ENCODE data around the gene MICALL2. TPM values are rescaled to one million over a fixed set of nuclear protein-coding genes. Genes with fewer than 3 reads are reported as not detected.

The MICALL2 gene
- total RNA-seq, 1 donor from 2014 or later, result 127 TPM

DNA sequence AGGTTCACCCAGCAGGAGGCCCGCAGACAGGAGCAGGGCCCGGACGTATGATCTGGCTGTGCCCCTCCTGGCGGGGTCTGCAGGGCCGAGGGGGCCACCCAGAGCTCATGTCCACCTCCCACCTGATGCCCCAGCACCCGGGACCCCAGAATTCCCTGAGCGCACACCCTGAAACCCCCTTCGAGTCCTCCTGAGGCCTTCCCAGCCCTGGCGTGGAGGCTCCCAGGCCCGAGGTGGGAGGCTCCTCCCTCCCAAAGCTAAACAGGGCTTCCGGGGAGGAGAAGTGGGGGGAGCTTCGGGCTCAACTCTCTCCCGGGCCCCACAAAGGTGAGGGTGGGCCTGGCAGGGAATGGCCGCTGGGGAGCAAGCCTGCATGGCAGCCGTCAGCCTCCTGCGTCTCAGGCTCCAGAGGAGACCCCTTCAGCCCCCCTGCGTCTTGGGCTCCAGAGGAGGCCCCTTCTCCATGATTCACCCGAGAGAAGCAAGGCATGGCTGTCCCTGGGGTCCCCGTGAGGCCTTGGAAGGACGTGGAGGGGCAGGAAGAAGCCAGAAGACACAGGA lies 30.2 kb downstream of the MICALL2 start:
- intact Hi-C loops (cut with DNase I), result loop anchor here (2.0 to 10.0 kb wide), 2 partner anchors 46 to 78 kb away; no protein-coding TSS in a partner anchor
- DNase-seq (ENCODE audit: low spot score) (no peak), ATAC-seq (no peak)

GRCh38 chr7:1427064-1427657 lies 32.1 kb downstream of the MICALL2 start:
- ATAC-seq, result no peak
- DNase-seq (ENCODE audit: low spot score), result no peak
- intact Hi-C loops (cut with DNase I), result loop anchor here (10.0 kb wide), 1 partner anchor 48 kb away; no protein-coding TSS in a partner anchor

DNA sequence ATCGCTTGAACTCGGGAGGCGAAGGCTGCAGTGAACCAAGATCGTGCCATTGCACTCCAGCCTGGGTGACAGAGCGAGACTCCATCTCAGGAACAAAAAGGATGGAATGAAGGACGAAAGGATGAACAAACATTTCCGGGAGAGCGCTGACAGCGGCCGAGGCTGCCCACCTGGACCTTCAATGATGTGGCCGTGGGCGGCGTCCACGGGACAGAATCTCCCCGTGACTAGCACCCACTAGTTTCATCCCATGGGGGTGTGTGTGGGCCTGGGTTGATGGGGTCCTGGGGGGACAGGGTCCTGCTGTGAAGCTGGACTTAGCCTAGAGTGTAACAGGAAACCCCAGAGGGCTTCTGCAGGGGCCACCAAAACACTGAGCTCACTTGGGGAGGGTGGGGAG lies 32.8 kb downstream of the MICALL2 start:
- DNase-seq (ENCODE audit: low spot score) (no peak), ATAC-seq (no peak)
- intact Hi-C loops (cut with DNase I), result loop anchor here (10.0 kb wide), 1 partner anchor 48 kb away; no protein-coding TSS in a partner anchor

GRCh38 chr7:1425292-1426136 lies 33.8 kb downstream of the MICALL2 start:
- DNase-seq (ENCODE audit: low spot score) (no peak), ATAC-seq (no peak)
- intact Hi-C loops (cut with DNase I), result loop anchor here (10.0 kb wide), 1 partner anchor 49 kb away; no protein-coding TSS in a partner anchor

DNA sequence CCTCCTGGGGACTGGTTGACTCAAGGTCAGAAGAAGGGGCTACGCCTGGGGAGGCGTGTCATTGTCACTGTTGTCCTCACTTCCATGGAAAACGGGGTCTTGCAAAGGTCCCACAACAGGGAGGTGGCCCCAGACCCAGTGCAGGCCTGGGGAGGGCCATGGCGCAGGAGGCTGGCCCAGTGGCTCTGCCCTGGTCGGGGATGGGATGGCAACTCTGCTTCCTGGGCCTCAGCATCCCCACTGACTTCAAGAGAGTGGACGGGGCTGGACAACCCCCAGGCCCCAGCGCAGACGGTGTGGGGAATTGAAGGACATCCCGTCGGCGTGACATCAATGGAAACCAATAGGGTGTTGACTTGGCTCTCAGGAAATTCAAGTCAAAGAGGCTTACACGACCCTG lies 35.2 kb downstream of the MICALL2 start:
- ATAC-seq (no peak), DNase-seq (ENCODE audit: low spot score) (no peak)
- intact Hi-C loops (cut with DNase I), result loop anchor here (10.0 kb wide), 1 partner anchor 51 kb away; no protein-coding TSS in a partner anchor

DNA sequence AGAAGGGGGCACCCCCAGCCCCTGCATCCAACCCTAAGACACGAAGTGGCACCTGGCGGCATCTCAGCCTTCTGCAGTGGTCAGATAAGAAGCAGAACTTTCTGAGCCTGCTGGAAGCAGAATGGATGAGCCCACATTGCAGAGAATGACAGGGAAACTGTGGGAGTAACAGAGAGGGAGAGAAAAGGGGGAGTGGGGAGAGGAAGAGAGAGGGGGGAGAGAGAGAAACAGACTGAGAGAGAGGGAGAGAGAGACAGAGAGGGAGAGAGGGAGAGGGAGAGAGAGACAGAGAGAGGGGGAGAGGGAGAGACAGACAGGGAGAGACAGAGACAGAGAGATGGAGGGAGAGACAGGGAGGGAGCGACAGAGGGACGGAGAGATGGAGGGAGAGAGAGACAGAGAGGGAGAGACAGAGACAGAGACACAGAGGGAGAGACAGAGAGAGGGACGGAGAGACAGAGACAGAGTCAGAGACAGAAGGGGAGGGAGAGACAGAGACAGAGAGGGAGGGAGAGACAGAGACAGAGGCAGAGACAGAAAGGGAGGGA lies 35.9 kb downstream of the MICALL2 start:
- no peak for DNase-seq (ENCODE audit: low spot score)
- intact Hi-C loops (cut with DNase I), result loop anchor here (10.0 kb wide), 1 partner anchor 51 kb away; no protein-coding TSS in a partner anchor

GRCh38 chr7:1422512-1423263 lies 36.6 kb downstream of the MICALL2 start:
- no peak for DNase-seq (ENCODE audit: low spot score)
- intact Hi-C loops (cut with DNase I), result loop anchor here (10.0 kb wide), 1 partner anchor 52 kb away; no protein-coding TSS in a partner anchor

More for the DNA sequence above, 35.9 kb downstream of the MICALL2 start:
- no peak for ATAC-seq

GRCh38 chr7:1421946-1422345 lies 37.3 kb downstream of the MICALL2 start:
- no peak for ATAC-seq
- DNase-seq (ENCODE audit: low spot score), result no peak
- intact Hi-C loops (cut with DNase I), result loop anchor here (10.0 kb wide), 1 partner anchor 53 kb away; no protein-coding TSS in a partner anchor

More at GRCh38 chr7:1422512-1423263, 36.6 kb downstream of the MICALL2 start:
- no peak for ATAC-seq

- intact Hi-C loops (cut with DNase I), result loop anchor here (10.0 kb wide), 1 partner anchor 54 kb away; no protein-coding TSS in a partner anchor
- DNase-seq (ENCODE audit: low spot score), result no peak
- ATAC-seq, result no peak
These were observed 38.1 kb downstream of the MICALL2 start for GRCh38 chr7:1421020-1421790.

- DNase-seq (ENCODE audit: low spot score) (no peak), ATAC-seq (no peak)
- intact Hi-C loops (cut with DNase I), result loop anchor here (10.0 kb wide), 1 partner anchor 55 kb away; no protein-coding TSS in a partner anchor
These were observed 39.6 kb downstream of the MICALL2 start for GRCh38 chr7:1419688-1420087.

DNA sequence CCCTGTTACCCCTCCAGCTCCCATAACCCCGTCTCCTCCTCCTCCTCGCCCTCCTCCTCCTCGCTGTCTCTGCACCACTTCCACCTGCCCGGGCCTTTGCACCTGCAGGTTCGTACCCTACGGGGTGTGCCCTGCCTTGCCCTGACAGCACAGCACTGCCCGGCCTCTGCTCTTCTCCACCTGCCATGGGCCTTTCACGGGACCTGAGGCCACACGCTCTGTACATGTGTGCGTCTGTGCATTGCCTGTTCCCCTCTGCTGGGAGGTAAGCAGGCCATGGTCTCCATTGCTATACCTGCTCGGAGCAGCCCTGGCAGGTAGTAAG lies 40.0 kb downstream of the MICALL2 start:
- DNase-seq (ENCODE audit: low spot score), result no peak
- intact Hi-C loops (cut with DNase I), result no loop called here
- no peak for ATAC-seq

DNA sequence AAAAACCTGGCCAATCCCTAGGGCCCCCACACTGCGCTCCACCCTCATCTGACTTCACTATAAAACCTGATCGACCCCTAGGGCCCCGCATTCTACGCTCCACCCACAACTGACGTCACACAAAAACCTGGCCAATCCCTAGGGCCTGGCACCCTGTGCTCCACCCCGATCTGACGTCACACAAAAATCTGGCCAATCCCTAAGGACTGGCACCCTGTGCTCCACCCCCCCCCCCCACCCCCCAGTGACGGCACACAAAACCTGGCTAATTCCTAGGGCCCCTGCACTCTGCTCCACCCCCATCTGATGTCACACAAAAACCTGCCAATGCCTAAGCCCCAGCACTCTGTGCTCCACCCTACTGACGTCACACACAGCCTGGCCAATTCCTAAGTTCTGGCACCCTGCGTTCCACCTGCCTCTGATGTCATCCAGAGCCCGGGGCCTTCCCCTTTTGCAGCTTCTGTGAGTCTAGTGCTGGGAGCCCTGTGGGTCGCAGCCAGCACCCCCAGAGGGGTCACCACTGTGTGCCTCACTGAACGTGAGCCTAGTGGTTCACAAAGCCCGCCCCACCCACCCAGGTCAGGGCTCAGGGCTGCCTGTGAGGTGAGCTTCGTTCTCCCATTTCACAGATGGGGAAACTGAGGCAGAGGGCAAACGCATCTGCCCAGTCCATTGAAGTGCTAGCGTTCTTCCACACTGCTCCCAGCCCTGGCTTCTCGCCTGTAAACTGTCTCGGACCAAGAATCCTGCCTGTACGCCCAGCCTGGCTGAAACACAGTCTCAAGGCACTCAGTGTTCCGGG lies 40.6 kb downstream of the MICALL2 start:
- intact Hi-C loops (cut with DNase I), result no loop called here
- no peak for ATAC-seq
- no peak for DNase-seq (ENCODE audit: low spot score)

DNA sequence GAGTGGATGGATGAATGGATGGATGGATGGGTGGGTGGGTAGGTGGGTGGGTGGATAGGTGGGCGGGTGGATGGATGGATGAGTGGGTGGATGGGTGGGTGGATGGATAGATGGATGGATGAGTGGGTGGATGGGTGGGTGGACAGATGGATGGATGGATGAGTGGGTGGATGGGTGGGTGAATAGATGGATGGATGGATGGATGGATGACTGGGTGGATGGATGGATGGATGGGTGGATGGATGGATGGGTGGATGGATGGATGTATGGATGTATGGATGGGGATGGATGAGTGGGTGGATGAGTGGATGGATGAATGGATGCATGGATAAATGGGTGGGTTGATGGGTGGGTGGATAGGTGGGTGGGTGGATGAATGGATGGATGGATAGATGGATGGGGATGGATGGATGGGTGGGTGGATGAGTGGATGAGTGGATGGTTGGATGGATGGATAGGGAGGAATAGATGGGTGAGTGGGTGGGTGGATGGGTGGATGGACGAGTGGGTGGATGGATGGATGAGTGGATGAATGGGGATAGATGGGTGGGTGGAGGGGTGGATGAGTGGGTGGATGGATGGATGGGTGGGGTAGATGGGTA lies 43.8 kb downstream of the MICALL2 start:
- intact Hi-C loops (cut with DNase I), result no loop called here
- no peak for DNase-seq (ENCODE audit: low spot score)
- ATAC-seq, result no peak

GRCh38 chr7:1413936-1414639 lies 45.2 kb downstream of the MICALL2 start:
- DNase-seq (ENCODE audit: low spot score) (no peak), ATAC-seq (no peak)
- intact Hi-C loops (cut with DNase I), result loop anchor here (5.0 kb wide), 1 partner anchor 187 kb away; no protein-coding TSS in a partner anchor

DNA sequence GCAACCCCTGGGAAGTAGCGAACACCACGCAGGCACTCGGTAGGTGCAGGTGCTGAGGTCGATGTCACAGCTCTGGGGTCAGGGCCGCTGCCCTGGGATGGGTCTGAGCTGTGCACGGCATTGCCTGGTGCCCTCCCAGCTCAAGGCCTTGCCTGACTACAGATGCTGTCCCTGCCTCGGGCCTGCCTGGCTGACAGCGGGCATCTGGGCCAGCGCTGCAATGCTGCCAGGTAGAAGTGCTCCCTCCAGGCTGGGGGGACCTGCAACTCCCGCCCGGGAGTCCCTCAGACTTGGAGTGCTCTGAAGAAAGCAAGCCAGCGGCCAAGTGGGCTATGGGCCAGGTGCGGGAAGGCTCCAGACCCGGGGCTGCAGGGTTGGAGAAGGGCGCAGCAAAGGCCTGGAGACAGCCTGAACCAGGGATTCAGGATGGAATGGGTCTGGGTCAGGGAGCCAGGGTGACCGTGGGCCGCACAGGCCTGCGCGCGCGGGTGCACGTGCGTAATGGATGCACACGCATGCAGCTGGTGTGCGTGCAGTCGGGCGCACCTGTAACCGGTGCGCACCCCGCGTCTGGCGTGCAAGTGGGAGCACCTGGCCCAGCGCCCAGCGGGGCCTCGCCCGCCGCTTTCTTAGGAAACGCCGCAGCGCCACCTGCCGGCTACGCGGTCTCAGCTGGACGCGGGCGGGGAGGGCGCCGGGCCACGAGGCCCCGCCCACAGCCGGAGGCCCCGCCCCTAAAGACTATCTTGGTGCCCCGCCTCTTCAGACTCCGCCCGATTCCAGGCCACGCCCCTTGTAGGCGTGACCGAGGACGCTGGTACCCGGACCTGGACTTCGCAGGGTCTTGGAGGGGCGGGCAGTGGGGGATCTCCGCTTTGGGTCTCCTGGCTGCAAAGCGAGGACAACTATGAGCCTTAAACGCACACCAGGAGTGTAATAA lies 46.7 kb downstream of the MICALL2 start:
- peak; percentile 94 for ATAC-seq
- intact Hi-C loops (cut with DNase I), result loop anchor here (5.0 kb wide), 1 partner anchor 185 kb away; no protein-coding TSS in a partner anchor
- DNase-seq (ENCODE audit: low spot score), result peak; percentile 91

Measured in sciatic nerve (tissue), 2 donors.